Mesenteric fat pad (tissue), 1 donor: Measurements from ENCODE around the gene KRT17. TPM values are rescaled to one million over a fixed set of nuclear protein-coding genes. Genes with fewer than 3 reads are reported as not detected.
"Not testable (repeated sequence)": the region's sequence is repeated elsewhere in the genome, so short reads cannot be mapped to it uniquely, and the experiment has no call there.

Experiments used
- DNase-seq: peaks from one replicate; pipeline ENCODE4 v3.0.0-alpha.2; 2020; ENCODE audit warnings: low spot score
- total RNA-seq: library from RNA; stranded (reverse); fragmentation: NEBNext Ultra II Directional; extraction: Animal tissue kit (Norgen Biotek cat#: 25700); gene quantifications from one replicate; pipeline ENCODE4 v1.2.1, GENCODE V29; 2021
- donor health status: DM: yes; HTN: yes; CAD: no.

The KRT17 gene
- total RNA-seq, 1 donor from 2014 or later = not detected

GRCh38 chr17:41595585-41595984 lies 28.8 kb downstream of the KRT17 start:
- DNase-seq = no peak

GRCh38 chr17:41594363-41594915 lies 29.9 kb downstream of the KRT17 start:
- DNase-seq = no peak

GRCh38 chr17:41593306-41593981 lies 30.9 kb downstream of the KRT17 start:
- DNase-seq = no peak

- DNase-seq = no peak
Observed at GRCh38 chr17:41592601-41593305, 31.6 kb downstream of the KRT17 start.

GRCh38 chr17:41589301-41589700 lies 35.1 kb downstream of the KRT17 start:
- no peak for DNase-seq

GRCh38 chr17:41588126-41588810 lies 36.1 kb downstream of the KRT17 start:
- no peak for DNase-seq

GRCh38 chr17:41586863-41587495 lies 37.4 kb downstream of the KRT17 start, which contains the start of gene KRT14:
KRT14 (minus strand) TSS chr17:41586895; CDS start chr17:41586834, 61 bp downstream.
- no peak for DNase-seq

- DNase-seq = no peak
Observed at GRCh38 chr17:41585301-41586056, 38.9 kb downstream of the KRT17 start.

GRCh38 chr17:41584331-41584927 lies 39.9 kb downstream of the KRT17 start:
- DNase-seq = not testable (repeated sequence)

GRCh38 chr17:41583137-41584127 lies 40.9 kb downstream of the KRT17 start:
- no peak for DNase-seq

- not testable (repeated sequence) for DNase-seq
Observed at GRCh38 chr17:41582061-41582968, 42.1 kb downstream of the KRT17 start.

GRCh38 chr17:41581366-41582060 lies 42.9 kb downstream of the KRT17 start:
- DNase-seq = no peak

GRCh38 chr17:41580687-41581365 lies 43.5 kb downstream of the KRT17 start:
- no peak for DNase-seq

- DNase-seq = no peak
Observed at GRCh38 chr17:41580244-41580575, 44.2 kb downstream of the KRT17 start.

- no peak for DNase-seq
Observed at GRCh38 chr17:41579484-41580243, 44.7 kb downstream of the KRT17 start.

GRCh38 chr17:41578971-41579370 lies 45.4 kb downstream of the KRT17 start:
- DNase-seq = no peak
